Breast epithelium (tissue), 3 donors: Measurements from ENCODE around the gene WWP2.

Experiments used
- POLR2A ChIP-seq: fragments of 450-650 bp; IDR thresholded peaks from one replicate; pipeline ENCODE4 v1.6.1; 2016; ENCODE audit warnings: antibody characterized with exemption, mild to moderate bottlenecking, moderate library complexity
- TF ChIP-seq, protein P1 (sequence below), 3 donors: fragments of 450-650 bp; IDR thresholded peaks; one replicate each; pipeline ENCODE4 v1.5.1; 2016 to 2017; ENCODE audit warnings: antibody characterized with exemption in 3 of 3, mild to moderate bottlenecking in 3 of 3, moderate library complexity in 3 of 3

DNA sequence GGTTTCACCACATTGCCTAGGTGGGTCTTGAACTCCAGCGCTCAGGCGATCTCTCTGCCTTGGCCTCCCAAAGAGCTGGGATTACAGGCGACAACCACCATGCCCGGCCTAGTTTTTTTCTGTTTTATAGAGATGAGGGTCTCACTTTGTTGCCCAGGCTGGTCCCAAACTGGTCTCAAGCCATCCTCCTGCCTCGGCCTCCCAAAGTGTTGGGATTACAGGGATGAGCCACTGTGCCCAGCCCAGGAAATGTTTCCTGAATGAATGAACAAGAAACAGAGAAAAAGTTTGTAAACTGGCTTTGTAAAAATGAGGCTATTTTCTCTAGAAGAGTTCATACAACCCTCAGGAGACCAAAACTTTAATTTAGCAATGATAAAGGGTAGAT lies 68.0 kb downstream of the WWP2 start:
- TF ChIP-seq, protein P1, sequence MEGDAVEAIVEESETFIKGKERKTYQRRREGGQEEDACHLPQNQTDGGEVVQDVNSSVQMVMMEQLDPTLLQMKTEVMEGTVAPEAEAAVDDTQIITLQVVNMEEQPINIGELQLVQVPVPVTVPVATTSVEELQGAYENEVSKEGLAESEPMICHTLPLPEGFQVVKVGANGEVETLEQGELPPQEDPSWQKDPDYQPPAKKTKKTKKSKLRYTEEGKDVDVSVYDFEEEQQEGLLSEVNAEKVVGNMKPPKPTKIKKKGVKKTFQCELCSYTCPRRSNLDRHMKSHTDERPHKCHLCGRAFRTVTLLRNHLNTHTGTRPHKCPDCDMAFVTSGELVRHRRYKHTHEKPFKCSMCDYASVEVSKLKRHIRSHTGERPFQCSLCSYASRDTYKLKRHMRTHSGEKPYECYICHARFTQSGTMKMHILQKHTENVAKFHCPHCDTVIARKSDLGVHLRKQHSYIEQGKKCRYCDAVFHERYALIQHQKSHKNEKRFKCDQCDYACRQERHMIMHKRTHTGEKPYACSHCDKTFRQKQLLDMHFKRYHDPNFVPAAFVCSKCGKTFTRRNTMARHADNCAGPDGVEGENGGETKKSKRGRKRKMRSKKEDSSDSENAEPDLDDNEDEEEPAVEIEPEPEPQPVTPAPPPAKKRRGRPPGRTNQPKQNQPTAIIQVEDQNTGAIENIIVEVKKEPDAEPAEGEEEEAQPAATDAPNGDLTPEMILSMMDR (IDR thresholded peaks at IDR 0.05) = no peak
- no peak for TF ChIP-seq POLR2A
